Activated T-cell treated with anti-CD3 and anti-CD28 coated beads for 1 hour (primary cell): ENCODE results near the gene PTX4.

Experiments used
- DNase-seq: peaks from one replicate; pipeline ENCODE4 v3.0.0-alpha.2; 2020; ENCODE audit warnings: low read depth

PTX4 gene

DNA sequence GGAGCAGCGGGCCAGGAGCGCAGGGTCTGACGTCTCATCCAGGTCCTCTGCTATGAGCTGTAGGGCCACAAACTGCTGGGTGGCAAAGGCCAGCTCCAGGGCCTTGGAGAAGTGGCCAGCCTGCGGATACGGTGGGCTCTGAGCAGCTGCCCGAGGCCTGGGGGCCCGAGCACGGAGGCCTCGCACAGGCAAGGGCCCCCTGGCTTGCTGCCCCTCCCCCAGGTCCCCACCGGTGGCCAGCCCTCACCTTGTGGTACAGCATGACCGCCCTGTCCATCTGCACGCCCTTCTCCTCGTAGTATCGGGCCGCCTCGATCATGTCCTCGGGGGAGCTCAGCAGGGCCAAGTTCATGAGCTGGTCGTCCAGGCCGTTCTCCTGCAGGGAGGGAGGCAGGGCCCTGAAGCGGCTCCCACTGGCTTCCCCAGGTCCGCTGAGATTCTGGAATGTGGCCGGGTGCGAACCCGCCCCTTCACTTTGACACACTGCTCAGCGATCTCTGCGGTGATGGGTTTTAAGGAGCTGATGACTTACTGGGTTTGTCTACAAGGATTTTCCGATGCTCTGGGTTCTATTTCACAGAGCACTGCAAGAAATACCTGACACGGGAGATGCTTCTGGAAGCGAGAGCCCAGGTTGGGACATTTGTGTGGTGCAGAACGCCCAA lies 35.0 kb upstream of the PTX4 start:
- DNase-seq: no peak

DNA sequence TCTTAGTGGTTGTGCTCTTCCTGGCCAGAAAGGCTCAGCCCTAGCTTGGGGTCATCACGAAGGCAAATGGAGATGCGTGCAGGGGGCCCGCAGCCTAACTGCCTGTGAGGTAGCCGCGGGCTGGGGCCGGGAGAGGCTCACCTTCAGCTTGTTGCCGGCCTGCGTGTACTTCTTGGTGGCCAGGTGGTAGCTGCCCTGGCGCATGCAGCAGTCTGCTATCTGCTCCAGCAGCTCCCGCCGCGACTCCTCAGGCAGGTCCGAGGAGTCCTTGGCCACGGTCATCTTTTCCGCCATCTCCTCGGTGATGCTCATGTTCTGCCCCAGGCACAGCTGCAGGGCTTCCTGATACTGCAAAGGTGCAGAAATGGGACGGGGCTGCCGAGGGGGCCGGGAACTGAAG lies 31.7 kb upstream of the PTX4 start:
- no peak for DNase-seq

DNA sequence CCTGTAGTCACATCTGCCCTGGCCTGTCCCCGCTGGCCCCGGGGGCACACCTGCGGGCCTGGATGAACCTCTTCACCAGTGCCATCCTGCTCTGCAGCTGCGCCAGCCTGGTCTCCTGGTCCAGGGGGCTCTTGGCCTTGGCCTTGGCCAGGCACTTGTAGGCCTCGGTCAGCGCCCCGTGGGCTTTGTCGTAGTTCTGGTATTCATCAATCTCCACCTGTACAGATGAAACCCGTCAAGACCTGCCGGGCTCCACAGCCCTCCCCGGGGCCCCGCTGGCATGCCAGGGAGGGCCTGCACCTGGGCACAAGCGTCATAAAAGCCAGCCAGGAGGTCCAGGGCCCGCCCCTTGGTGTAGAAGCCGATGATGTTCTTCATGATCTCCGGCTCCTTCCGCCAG lies 31.1 kb upstream of the PTX4 start:
- DNase-seq: no peak

DNA sequence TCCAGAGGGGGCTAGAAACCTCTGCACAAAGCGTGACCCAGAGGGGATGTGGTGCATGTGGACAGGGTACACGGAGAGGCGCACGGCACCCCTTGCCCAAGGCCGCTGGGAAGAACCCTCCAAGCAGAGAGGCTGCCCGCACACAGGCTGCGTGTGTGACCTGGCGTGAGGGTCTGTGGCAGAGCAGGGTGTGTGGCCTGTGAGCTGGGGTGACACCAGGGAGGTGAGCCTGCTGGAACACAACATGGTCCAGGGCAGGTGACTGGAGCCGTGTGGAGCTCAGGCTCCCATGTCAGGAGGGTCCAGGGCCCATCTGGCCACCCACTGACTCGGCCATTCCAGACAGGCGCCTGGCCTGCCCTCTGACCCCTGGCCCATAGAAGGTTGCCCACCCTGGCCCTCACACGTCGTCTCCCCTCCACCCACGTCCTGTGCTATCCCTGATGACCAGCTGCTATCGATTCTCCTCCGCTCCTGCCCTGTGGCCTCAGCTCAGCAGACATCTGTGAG lies 29.9 kb upstream of the PTX4 start:
- DNase-seq: no peak

DNA sequence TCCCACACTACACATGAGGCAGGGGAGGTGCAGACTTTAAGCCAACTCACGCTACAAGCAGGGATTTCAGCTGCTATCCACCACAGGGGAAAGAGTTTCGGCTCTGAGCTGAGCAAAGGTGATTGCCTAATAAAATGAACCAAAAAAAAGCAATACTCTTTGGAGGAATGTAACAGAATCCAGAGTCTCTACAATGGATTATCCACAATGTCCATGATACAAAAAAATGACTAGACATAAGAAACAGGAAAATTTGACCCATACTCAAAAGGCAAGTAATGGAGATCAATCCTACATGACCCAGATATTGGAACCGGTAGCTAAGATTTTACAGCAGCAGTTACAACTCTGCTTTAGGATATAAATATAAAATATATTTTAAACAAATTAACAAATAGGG lies 25.8 kb upstream of the PTX4 start:
- DNase-seq: no peak

DNA sequence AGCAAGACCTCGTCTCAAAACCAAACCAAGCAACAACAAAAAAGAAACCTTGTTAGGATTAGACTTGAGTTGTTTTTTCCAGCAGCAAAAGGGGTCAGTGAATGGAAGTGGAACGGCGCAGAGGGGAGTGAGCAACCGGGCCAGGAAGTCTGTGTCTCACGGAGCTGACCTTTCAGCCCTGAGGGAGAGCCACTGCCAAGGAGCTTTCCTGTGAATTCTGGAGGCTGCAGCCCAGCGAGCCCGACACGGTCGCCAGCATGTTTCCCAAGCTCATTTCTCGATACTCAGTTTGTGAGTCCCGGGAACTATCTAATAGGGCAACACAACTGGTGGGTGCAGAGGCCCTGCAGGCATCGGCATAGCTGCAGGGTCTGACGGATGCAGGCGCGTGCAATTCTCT lies 24.0 kb upstream of the PTX4 start:
- DNase-seq: no peak

DNA sequence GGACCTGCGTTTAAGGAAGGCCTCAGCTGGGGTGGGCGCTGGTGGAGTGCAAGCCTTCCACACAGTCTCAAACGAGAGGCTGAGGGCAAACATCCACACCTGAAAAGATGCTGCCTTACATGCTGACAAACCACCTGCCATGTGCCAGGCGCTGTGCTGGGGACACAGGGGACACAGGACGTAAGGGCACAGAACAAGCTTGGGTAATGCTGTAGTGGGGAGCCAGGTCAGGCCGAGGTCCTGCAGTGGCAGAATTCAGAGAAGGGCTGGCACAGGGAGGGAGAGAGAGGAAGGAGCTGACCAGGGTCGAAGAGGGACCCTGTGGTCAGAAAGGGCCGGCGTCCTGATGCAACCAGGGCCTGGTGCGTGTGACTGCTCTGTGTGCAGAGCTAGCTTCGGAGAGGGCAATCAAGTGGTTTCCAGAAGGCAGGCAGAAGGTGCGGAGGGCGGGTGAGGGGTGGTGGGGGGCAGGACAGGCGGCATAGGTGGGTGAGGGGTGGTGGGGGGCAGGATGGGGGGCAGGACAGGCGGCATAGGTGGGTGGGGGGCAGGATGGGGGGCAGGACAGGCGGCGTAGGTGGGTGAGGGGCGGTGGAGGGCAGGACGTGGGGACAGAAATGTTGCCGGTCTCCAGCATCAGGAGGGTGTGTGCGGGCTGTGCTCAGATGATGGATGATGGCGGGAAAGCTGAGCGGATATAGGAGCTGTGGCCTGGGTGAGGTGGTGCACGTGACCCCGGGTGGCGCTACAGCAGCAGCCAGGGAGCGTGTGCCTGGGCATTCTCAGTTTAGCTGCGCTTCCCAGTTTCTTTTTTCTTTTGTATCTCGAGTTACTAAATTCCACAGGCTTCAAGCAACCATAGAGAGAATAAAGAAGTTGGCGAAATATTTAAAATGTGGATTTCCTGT lies 23.2 kb upstream of the PTX4 start:
- DNase-seq: no peak

DNA sequence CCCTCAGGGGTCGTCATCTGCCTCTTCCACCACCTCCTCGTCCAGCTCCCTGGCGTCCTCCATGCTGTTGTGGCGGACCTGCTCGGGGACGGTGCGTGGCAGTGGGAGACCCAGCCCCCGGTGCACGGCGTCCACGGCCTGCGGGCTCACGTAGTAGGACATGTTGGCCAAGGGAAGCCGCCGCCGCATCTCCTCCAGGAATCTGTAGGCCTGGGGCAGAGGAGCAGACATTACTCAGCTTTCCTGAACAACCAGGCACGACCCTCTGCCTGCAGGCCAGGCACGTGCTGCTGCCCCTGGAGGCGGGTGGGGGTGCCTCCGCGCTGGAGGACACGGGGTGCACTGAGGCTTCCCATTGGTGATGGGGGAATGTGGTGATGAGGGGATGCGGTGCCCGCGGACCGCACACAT lies 22.2 kb upstream of the PTX4 start:
- DNase-seq: no peak

DNA sequence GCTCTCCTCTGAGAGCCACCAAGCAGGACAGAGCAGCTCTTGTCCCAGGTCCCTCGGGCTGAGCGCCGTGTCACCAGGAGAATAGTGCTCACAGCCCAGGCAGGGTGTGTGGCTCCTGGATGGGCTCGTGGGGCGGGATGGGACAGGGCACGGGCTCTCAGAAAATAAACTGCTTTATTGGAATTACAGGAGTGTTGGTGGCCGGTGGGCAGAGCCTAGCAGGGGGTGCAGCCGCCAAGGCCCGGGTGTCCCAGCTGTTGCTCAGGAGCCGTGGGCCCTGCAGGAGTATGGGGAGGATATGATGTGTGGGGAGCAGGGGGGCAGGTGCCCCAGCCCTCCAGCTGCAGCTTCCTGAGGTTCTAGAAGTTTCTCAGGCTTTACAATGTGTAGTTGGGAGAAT lies 21.5 kb upstream of the PTX4 start:
- DNase-seq: no peak

DNA sequence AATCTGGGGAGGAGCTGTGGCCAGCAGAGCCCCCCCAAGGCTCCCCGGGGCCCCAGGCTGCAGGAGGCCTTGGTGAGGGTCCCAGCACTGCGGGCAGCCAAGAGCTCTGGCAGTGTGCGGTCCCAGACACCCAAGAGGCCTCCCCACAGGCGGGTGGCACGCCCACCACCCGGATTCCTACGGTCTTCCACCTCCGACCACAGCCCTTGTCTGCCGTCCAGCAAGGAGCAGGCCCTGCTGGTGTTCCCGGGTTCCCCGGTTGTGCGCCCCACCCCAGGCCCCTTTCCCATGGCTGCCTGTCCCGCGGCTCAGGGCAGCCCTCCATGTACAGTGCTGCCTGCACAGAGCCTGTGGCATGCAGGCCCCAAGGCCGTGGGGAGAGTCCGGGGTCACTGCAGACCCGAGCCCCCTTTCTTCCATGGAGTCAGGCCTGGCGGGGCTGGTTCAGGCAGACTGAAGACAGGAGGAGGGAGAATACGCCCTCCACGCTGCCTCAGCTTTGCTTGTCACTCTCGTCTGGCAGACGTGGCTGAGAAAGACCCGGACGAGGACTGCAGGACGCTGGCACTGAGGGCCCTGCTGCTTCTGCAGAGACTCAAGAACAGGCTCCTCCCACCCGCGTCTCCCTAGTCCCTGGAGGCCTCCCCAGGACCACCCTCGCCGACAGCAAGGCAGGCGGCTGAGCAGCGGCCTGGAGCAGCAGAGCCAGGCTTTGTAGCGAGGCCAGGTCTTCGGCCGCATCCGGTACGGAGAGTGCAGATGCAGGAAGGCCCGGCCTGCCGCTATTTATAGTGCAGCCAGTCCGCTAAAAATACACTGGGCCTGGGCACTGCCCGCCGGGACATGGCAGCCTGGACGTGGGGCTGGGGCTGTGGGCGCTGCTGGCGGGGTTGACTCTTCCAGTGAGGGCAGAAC lies 20.8 kb upstream of the PTX4 start:
- DNase-seq: no peak

DNA sequence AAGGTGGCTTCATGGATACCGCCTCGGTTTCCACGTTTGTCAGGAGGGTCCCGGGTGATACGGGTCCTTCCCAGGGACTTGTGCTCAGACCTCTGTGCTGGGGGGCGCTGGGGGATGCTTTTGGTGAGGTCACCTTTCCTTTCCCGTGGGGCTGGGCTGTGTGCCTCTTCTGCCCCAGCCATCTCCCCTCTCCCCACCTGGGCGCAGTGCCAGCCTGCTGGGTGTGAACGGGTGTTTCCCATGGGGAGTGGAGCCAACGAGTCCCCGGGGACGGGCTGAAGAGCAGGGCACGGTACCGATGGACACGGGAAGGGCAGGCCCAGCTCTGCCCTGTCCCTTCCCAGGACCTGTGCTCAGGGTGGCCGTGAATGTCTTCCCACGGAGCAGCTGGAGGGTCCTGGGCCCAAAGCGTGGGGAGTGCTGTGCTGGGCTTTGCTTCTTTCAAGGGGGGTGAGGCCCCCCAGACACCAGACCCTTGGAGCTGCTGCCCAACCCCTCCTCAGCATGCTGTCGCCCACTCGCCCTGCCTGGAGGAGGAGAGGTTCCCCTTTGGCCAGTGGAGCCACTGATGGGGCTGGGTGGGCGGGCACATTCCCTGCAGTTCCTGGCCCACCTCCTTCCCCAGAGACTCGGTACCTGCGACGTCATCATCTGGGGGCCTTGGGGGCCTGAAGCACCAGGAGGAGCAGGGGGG lies 19.9 kb upstream of the PTX4 start:
- no peak for DNase-seq

DNA sequence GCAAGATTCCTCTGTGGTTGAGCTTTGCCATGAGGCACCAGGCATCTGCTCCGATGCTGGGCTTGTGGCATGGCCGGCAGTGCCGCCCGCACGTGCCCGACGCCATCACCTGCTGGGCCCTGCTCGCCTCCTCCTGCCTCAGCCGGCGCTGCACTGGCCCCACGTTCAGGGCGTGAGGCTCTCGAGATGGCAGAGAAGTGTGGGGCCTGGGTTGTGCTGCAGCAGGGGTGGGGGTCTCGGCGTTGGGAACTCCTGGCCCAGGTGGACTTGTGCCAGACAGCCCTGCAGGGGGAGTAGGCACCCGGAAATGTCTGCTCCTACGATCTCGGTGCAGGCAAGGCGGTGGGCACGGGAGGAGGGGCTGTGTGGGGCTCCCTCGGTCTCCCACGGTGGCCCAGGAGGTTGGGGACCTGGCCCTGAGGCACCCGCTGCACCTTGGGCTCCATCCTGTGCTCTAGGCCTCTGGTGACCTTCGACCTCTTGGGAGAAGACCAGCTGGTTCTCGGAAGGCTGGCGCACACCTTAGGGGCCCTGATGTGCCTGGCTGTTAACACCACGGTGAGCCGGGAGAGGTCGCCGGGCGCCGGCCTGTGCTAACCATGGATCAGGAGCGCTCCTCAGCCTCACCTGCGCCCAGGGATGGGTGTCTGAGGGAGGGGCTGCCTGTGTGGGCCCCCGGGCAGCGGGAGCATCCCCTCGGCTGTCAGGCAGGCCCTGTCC lies 17.9 kb upstream of the PTX4 start:
- no peak for DNase-seq

DNA sequence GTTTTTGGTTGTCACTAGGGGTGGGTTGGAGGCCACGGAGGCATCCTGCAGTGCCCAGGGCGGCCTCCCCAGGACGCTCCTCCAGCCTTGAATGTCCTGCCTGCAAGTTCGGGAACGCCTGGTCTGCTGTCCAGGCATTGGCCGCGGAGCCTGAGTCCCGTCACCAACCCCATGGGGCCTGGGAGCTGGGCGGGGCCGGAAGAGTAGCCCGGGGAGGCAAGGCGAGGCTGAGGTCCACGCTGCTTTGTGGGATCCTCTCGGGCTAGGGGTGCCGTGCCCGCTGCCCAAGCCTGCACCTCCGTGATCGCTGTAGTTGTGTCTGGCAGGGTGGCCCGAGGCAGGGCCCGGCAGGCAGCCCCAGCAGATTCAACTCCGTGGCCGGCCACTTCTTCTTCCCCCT lies 17.2 kb upstream of the PTX4 start:
- no peak for DNase-seq

DNA sequence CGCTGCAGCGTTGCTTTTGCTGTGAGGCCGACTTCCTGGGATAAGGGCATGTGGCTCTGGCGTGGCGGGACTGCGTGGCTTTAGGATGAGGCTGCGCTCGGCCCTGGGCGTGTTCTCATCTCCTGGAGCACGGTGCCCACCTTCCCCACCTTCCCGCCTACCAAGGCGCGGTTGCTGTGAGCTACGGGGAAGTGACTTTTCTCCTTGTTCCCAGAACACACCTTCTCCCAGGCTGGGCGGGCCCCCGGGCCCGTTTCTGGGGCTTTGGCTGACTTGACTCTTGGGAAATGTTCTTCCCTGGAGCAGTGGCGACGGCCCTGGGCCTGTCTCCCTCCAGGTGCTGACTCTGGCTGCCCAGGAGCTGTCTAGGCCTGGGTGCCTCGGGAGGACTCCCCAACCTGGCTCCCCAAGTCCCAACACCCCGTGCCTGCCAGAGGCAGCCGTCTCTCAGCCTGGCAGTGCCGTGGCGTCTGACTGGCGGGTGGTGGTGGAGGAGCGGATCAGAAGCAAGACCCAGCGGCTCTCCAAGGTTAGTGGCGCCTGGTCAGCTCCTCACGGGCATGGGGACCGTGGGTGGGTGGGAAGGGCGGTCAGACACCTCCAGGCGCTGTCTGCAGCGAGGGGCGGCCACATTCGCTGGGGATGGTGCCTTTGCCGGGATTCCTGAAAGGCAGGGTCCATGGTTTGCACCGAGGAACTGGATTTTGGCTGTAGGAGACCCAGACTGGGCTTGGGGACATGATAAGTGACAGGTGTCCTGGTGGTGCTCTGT lies 16.5 kb upstream of the PTX4 start:
- DNase-seq: no peak

DNA sequence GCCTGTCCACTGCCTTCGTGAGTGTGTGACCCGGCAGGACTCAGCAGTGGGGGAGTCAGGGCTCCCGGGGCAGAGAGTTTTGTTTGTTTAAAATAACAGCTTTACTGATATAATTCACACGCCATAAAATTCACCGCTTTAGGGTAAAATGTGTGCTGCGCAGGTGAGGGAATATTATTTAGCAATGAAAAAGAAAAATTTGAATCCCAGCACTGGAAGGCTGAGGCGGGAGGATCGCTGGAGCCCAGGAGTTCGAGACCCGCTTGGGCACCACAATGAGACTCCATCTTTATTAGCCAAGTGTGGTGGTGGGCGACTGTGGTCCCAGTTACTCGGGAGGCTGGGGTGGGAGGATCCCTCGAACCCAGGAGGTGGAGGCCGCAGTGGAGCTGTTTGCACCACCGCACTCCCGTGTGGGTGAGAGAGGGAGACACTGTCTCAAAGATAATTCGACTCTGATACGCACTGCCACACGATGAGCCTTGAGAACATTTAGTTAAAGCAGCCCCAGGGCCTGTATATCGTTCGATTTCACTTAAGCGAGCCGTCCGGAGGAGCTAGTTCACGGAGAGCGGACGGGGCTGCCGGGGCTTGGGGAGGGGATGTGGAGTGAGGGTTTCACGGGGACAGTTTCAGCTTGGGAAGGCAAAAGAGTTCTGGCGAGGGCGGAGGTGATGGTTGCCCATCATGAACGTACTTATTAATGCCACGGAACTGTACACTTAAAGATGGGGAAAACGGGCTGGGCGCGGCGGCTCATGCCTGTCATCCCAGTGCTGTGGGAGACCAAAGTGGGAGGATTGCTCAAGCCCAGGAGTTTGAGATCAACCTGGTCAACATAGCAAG lies 14.6 kb upstream of the PTX4 start:
- DNase-seq: no peak

DNA sequence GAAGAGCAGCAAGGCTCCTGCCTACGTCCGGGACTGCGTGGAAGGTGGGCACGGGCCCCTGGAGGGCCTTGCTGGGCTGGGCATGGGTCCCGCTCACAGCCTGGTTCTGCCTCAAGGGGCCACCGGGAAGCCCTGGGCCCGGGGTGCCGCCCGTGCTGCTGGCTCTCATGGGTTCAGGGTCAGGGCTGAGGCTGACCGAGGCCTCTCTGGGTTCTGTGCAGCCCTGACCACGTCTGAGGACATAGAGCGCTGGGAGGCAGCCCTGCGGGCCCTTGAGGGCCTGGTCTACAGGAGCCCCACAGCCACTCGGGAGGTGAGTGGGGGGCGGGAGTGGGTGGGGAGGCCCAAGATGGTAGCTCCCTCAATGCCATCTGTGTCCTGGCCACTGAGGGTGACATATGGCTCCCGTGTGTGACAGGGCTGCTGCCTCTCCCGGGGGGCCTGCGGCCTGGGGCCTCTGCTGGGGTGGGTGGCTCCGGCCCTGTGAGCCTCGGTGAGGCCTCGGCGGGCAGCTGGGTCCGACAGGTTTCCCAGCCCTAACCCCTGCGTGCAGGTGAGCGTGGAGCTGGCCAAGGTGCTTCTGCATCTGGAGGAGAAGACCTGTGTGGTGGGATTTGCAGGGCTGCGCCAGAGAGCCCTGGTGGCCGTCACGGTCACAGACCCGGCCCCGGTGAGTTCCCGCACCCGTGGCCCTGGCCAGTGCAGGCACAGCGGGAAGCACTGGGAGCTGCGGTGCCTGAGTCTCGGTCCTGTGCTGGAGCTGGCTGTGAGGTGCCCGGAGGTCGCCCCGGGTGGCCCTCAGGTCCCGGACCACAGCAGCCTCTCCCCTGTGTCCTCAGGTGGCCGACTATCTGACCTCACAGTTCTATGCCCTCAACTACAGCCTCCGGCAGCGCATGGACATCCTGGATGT lies 13.6 kb upstream of the PTX4 start:
- no peak for DNase-seq

DNA sequence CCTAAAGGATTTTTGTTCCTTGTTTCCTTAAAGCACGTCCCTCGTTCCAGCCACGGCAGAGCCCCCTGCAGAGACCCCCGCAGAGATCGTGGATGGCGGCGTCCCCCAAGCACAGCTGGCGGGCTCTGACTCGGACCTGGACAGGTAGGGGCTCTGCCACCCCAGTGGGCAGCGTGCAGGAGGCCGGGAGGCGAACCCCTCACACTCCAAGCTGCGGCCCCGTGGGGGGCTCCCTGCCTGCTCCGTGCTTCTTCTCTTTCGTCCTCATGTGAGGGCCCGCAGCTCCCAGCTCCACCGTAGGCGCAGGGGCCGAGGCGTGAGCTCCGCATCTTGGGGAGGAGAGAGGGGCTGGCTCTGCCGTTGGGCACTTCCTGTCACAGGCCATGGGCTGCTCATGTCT lies 12.9 kb upstream of the PTX4 start:
- no peak for DNase-seq

DNA sequence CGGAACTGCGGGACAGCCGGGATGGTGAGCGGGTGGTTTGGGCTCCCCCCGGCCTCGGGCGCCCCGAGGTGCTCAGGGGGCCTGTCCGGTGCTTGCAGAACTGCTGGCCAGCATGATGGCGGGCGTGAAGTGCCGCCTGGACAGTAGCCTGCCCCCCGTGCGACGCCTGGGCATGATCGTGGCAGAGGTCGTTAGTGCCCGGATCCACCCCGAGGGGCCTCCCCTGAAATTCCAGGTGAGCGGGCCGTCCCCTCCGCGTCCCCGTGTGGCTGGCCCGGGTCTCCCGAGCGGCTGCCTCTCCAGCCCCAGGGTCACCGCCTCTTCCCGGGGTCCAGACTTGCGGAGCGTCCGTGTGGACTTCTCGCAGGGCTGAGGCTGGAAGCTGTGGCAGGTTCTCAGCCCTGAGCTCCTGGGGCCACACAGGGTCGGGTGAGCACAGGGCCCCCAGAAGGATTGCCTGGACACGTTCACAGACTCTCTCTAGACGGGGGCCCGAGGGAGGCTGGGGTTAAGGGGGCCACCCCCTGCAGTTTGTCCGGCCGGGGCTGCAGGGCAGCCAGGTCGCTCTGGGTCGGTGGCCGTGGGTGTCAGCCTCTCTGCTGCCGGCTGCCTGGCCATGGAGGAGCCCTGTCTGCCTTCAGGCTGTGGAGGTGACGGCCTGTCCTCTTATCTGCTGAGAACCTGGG lies 11.9 kb upstream of the PTX4 start:
- DNase-seq: no peak
